Gastroesophageal sphincter (tissue), 3 donors: ENCODE measurements around the gene YIPF2.

Source experiments
- CTCF ChIP-seq, 4 experiments: fragments of 200-600 bp in 2 of 4; fragments of 450-650 bp in 2 of 4; sonication (generic) in 1 of 4; IDR thresholded peaks; one replicate each; pipeline ENCODE4 v1.5.1; 2017 to 2019; ENCODE audit warnings: antibody characterized with exemption in 4 of 4, mild to moderate bottlenecking in 2 of 4, moderate library complexity in 2 of 4
- POLR2A ChIP-seq, 2 donors: fragments of 450-650 bp; IDR thresholded peaks; one replicate each; pipeline ENCODE4 v1.6.1; 2017; ENCODE audit warnings: antibody characterized with exemption in 2 of 2, mild to moderate bottlenecking in 2 of 2, moderate library complexity in 1 of 2
- POLR2AphosphoS5 ChIP-seq: sonication (generic); formaldehyde crosslinking; IDR thresholded peaks from one replicate; pipeline ENCODE4 v1.6.1; 2017; ENCODE audit warnings: antibody characterized with exemption

- TF ChIP-seq CTCF (IDR thresholded peaks at IDR 0.05) (no peak), POLR2A (IDR thresholded peaks at IDR 0.05) (no peak), POLR2AphosphoS5 (no peak)
Measured at GRCh38 chr19:10935371-10936059, 7.1 kb upstream of the YIPF2 start.
